ENCODE results near the gene HSF5. TPM values are rescaled to one million over a fixed set of nuclear protein-coding genes. Genes with fewer than 3 reads are reported as not detected.

HSF5 gene, protein sequence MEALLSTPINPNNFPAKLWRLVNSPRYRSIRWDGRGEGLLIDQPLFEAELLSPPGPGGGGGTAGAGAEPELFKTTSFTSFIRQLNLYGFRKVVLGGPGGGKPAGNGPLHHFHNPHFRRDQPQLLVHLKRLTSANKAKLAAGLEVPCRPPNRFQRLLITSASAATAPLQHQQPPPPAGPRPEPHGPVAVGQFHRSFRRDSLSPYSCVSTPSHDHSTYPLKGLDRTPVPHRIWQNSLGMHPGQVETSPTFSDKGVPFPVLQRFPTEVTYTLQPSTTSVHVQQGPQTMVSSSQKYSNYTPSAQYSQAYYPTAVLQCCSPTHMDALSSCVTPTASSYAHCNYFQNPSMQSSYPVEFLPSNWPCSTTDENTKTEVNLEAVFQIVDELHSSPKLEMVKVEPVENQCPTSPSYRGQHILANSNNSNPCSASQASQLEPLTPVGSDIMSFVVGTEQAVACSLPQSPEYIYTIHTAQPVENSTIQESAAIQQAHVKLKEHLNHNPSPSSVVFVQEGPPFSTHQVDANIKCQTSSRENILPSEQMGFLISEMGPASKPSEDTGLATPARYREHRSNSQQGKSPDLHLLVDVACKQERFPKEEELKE
- polyA plus RNA-seq (2013, experiment 1 of 2): 0.01 TPM
- polyA plus RNA-seq (2013, experiment 2 of 2): not detected

- peaks cover 38 to 44% of the 10 kb centered on the region in 2 experiments for H3K36me3 ChIP-seq (ENCODE audit: control insufficient read depth in 1 of 2, insufficient read depth in 2 of 2, low read depth in 1 of 2, low read length in 2 of 2)
- peaks cover 7% of the 10 kb centered on the region for H3K79me1 ChIP-seq (replicated peaks; ENCODE audit: low read length, poor library complexity, severe bottlenecking)
- no peak within 1 kb of the TSS for H3K27ac ChIP-seq (ENCODE audit: low read length, poor library complexity, severe bottlenecking)
- H3K14ac ChIP-seq (ENCODE audit: low read length in 2 of 2): no peak within 1 kb of the TSS
- no peak within 1 kb of the TSS for H3K4me2 ChIP-seq (ENCODE audit: low read length, poor library complexity, severe bottlenecking)
- WGBS: 97% methylated on average over 74 of the region's 98 CpGs
- no peak within 1 kb of the TSS for H3K18ac ChIP-seq (ENCODE audit: low read depth in 1 of 2, low read length in 2 of 2)
- H3K27me3 ChIP-seq (ENCODE audit: control insufficient read depth in 1 of 2, insufficient read depth in 1 of 2, low read length in 2 of 2): no peaks in the 10 kb centered on the region
- H3K23ac ChIP-seq (ENCODE audit: low read length in 2 of 2): no peak within 1 kb of the TSS
- no peak within 1 kb of the TSS for H3K9ac ChIP-seq (ENCODE audit: low read length)
- H3K4me3 ChIP-seq (ENCODE audit: insufficient read depth in 1 of 2, low read depth in 1 of 2, low read length in 2 of 2): no peak within 1 kb of the TSS
- H2BK5ac ChIP-seq (ENCODE audit: low read depth, low read length, poor library complexity, severe bottlenecking): no peak within 1 kb of the TSS
- no peaks in the 10 kb centered on the region for H3K9me3 ChIP-seq (ENCODE audit: control insufficient read depth, low read length)
- no peak within 1 kb of the TSS for H2BK12ac ChIP-seq (ENCODE audit: low read length in 2 of 2)
- no peak for DNase-seq
- no peak within 1 kb of the TSS for H2AFZ ChIP-seq (ENCODE audit: low read depth, low read length)
- no peak within 1 kb of the TSS for H2BK120ac ChIP-seq (ENCODE audit: low read depth, low read length)
- H3K4me1 ChIP-seq (ENCODE audit: control insufficient read depth, insufficient read depth, low read depth, low read length): no peaks in the 10 kb centered on the region
- H2BK15ac ChIP-seq (ENCODE audit: low read depth, poor library complexity, severe bottlenecking): no peak within 1 kb of the TSS
- H4K91ac ChIP-seq (ENCODE audit: low read length): no peak within 1 kb of the TSS
- no peak within 1 kb of the TSS for H4K8ac ChIP-seq (ENCODE audit: low read length)
- H3K4ac ChIP-seq (ENCODE audit: low read depth in 1 of 2, low read length in 2 of 2): no peak within 1 kb of the TSS
- H2AK5ac ChIP-seq (ENCODE audit: low read length, severe bottlenecking): no peak within 1 kb of the TSS
Measured at GRCh38 chr17:58487589-58488427, at the start of gene HSF5. HSF5 (minus strand) TSS chr17:58488408; CDS start chr17:58488274, 134 bp downstream.

DNA sequence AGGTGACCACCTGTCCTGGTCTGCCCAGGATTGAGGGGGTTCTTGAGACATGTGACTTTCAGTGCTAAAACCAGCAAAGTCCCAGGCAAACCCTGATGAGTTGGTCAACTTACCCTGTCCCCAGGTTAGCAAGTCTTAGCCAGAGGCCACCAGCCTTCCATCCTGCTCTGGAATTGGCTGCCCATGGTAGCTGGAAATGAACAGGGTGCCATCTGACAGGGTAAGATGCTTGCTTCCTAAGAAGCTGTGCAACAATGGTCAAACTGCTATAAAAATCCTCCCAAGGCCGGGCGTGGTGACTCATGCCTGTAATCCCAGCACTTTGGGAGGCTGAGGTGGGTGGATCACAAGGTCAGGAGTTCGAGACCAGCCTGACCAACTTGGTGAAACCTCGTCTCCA lies 49.1 kb upstream of the HSF5 start:
- Histone ChIP-seq H3K18ac (ENCODE audit: low read depth in 1 of 2, low read length in 2 of 2) (no peak overlapping the region), H4K8ac (ENCODE audit: low read length) (no peak overlapping the region), H3K36me3 (ENCODE audit: control insufficient read depth in 1 of 2, insufficient read depth in 2 of 2, low read depth in 1 of 2, low read length in 2 of 2) (no peaks in the 10 kb centered on the region), H3K4me1 (ENCODE audit: control insufficient read depth, insufficient read depth, low read depth, low read length) (peaks cover 3% of the 10 kb centered on the region), H3K4me2 (ENCODE audit: low read length, poor library complexity, severe bottlenecking) (no peak overlapping the region), H3K4me3 (ENCODE audit: insufficient read depth in 1 of 2, low read depth in 1 of 2, low read length in 2 of 2) (no peak overlapping the region), H3K9me3 (ENCODE audit: control insufficient read depth, low read length) (no peaks in the 10 kb centered on the region), H2AK5ac (ENCODE audit: low read length, severe bottlenecking) (no peak overlapping the region), H3K14ac (ENCODE audit: low read length in 2 of 2) (no peak overlapping the region), H2BK120ac (ENCODE audit: low read depth, low read length) (no peak overlapping the region), H2BK15ac (ENCODE audit: low read depth, poor library complexity, severe bottlenecking) (no peak overlapping the region), H3K79me1 (replicated peaks; ENCODE audit: low read length, poor library complexity, severe bottlenecking) (no peaks in the 10 kb centered on the region), H3K27ac (ENCODE audit: low read length, poor library complexity, severe bottlenecking) (no peak overlapping the region), H3K9ac (ENCODE audit: low read length) (no peak overlapping the region), H2BK12ac (ENCODE audit: low read length in 2 of 2) (no peak overlapping the region), H2BK5ac (ENCODE audit: low read depth, low read length, poor library complexity, severe bottlenecking) (no peak overlapping the region), H3K4ac (ENCODE audit: low read depth in 1 of 2, low read length in 2 of 2) (no peak overlapping the region), H3K27me3 (ENCODE audit: control insufficient read depth in 1 of 2, insufficient read depth in 1 of 2, low read length in 2 of 2) (peaks cover 70 to 80% of the 10 kb centered on the region in 2 experiments), H2AFZ (ENCODE audit: low read depth, low read length) (no peak overlapping the region), H3K23ac (ENCODE audit: low read length in 2 of 2) (no peak overlapping the region), H4K91ac (ENCODE audit: low read length) (no peak overlapping the region)
- DNase-seq: no peak
- WGBS: 67% methylated on average over 4 of the region's 4 CpGs

DNA sequence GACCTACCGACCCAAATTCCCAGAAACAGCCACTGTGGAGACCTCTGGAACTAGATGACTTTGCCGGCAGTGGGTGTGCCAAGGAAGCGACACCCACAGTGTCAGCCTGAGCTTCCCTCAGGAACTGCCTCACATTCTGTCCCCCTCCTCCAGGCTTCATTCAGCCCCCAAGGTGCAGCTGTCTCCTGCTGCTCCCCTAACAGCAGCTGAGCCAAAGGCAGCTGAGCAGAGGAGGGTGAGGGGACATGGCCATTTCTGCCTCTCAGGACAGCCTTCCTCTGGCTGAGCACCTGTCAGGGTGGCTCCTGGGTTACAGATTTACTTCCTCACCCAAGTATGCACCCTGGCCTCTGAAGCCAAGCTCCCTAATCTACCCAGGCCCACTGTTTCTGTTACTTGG lies 48.3 kb upstream of the HSF5 start:
- H3K4ac ChIP-seq (ENCODE audit: low read depth in 1 of 2, low read length in 2 of 2): no peak overlapping the region
- no peaks in the 10 kb centered on the region for H3K79me1 ChIP-seq (replicated peaks; ENCODE audit: low read length, poor library complexity, severe bottlenecking)
- H3K27me3 ChIP-seq (ENCODE audit: control insufficient read depth in 1 of 2, insufficient read depth in 1 of 2, low read length in 2 of 2): peaks cover 70 to 77% of the 10 kb centered on the region in 2 experiments
- no peak overlapping the region for H4K8ac ChIP-seq (ENCODE audit: low read length)
- no peaks in the 10 kb centered on the region for H3K36me3 ChIP-seq (ENCODE audit: control insufficient read depth in 1 of 2, insufficient read depth in 2 of 2, low read depth in 1 of 2, low read length in 2 of 2)
- H2BK5ac ChIP-seq (ENCODE audit: low read depth, low read length, poor library complexity, severe bottlenecking): no peak overlapping the region
- H3K14ac ChIP-seq (ENCODE audit: low read length in 2 of 2): peak overlapping the region in 1 of 2 experiments; percentile 13
- no peak overlapping the region for H2BK15ac ChIP-seq (ENCODE audit: low read depth, poor library complexity, severe bottlenecking)
- 85% methylated on average over 3 of the region's 3 CpGs for WGBS
- DNase-seq: no peak
- H2BK12ac ChIP-seq (ENCODE audit: low read length in 2 of 2): peak overlapping the region in 1 of 2 experiments; percentile 25
- no peak overlapping the region for H3K9ac ChIP-seq (ENCODE audit: low read length)
- H3K9me3 ChIP-seq (ENCODE audit: control insufficient read depth, low read length): no peaks in the 10 kb centered on the region
- no peak overlapping the region for H3K23ac ChIP-seq (ENCODE audit: low read length in 2 of 2)
- H2AK5ac ChIP-seq (ENCODE audit: low read length, severe bottlenecking): no peak overlapping the region
- peaks cover 7% of the 10 kb centered on the region for H3K4me1 ChIP-seq (ENCODE audit: control insufficient read depth, insufficient read depth, low read depth, low read length)
- H4K91ac ChIP-seq (ENCODE audit: low read length): no peak overlapping the region
- H3K4me2 ChIP-seq (ENCODE audit: low read length, poor library complexity, severe bottlenecking): no peak overlapping the region
- no peak overlapping the region for H3K27ac ChIP-seq (ENCODE audit: low read length, poor library complexity, severe bottlenecking)
- no peak overlapping the region for H3K4me3 ChIP-seq (ENCODE audit: insufficient read depth in 1 of 2, low read depth in 1 of 2, low read length in 2 of 2)
- H2BK120ac ChIP-seq (ENCODE audit: low read depth, low read length): no peak overlapping the region
- H3K18ac ChIP-seq (ENCODE audit: low read depth in 1 of 2, low read length in 2 of 2): no peak overlapping the region
- no peak overlapping the region for H2AFZ ChIP-seq (ENCODE audit: low read depth, low read length)

DNA sequence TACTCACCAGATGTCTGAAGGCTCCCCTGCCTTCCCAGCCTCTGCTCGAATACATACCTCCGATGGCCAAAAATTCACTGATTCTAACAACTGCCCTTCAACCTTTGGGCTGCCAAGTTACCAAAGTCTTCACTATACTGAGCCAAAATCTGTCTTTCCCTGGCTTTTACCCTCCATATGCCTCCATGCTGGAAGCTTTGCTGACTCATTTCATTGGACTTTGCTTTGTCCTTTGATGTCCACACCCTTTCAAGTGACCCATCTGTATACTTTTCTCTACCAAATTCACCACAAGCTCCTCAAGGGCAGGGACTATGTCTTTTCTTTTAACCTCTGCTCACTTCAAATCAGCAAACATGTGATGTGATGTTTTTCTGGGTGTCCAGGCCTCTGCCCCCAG lies 47.2 kb upstream of the HSF5 start:
- peak overlapping the region in 1 of 2 experiments; percentile 11 for H3K18ac ChIP-seq (ENCODE audit: low read depth in 1 of 2, low read length in 2 of 2)
- no peak overlapping the region for H3K14ac ChIP-seq (ENCODE audit: low read length in 2 of 2)
- H2AFZ ChIP-seq (ENCODE audit: low read depth, low read length): no peak overlapping the region
- DNase-seq: peak; percentile 27
- no peak overlapping the region for H3K9ac ChIP-seq (ENCODE audit: low read length)
- H3K4me2 ChIP-seq (ENCODE audit: low read length, poor library complexity, severe bottlenecking): no peak overlapping the region
- H3K4me3 ChIP-seq (ENCODE audit: insufficient read depth in 1 of 2, low read depth in 1 of 2, low read length in 2 of 2): no peak overlapping the region
- H2BK15ac ChIP-seq (ENCODE audit: low read depth, poor library complexity, severe bottlenecking): no peak overlapping the region
- H3K27ac ChIP-seq (ENCODE audit: low read length, poor library complexity, severe bottlenecking): no peak overlapping the region
- H3K23ac ChIP-seq (ENCODE audit: low read length in 2 of 2): no peak overlapping the region
- no peak overlapping the region for H4K91ac ChIP-seq (ENCODE audit: low read length)
- H2BK12ac ChIP-seq (ENCODE audit: low read length in 2 of 2): no peak overlapping the region
- no peaks in the 10 kb centered on the region for H3K36me3 ChIP-seq (ENCODE audit: control insufficient read depth in 1 of 2, insufficient read depth in 2 of 2, low read depth in 1 of 2, low read length in 2 of 2)
- peaks cover 10% of the 10 kb centered on the region for H3K4me1 ChIP-seq (ENCODE audit: control insufficient read depth, insufficient read depth, low read depth, low read length)
- H2BK120ac ChIP-seq (ENCODE audit: low read depth, low read length): no peak overlapping the region
- no peaks in the 10 kb centered on the region for H3K79me1 ChIP-seq (replicated peaks; ENCODE audit: low read length, poor library complexity, severe bottlenecking)
- WGBS: 94% methylated on average over 2 of the region's 2 CpGs
- peak overlapping the region in 1 of 2 experiments; percentile 18 for H3K4ac ChIP-seq (ENCODE audit: low read depth in 1 of 2, low read length in 2 of 2)
- no peaks in the 10 kb centered on the region for H3K9me3 ChIP-seq (ENCODE audit: control insufficient read depth, low read length)
- no peak overlapping the region for H2BK5ac ChIP-seq (ENCODE audit: low read depth, low read length, poor library complexity, severe bottlenecking)
- H2AK5ac ChIP-seq (ENCODE audit: low read length, severe bottlenecking): no peak overlapping the region
- H4K8ac ChIP-seq (ENCODE audit: low read length): no peak overlapping the region
- peaks cover 73 to 83% of the 10 kb centered on the region in 2 experiments for H3K27me3 ChIP-seq (ENCODE audit: control insufficient read depth in 1 of 2, insufficient read depth in 1 of 2, low read length in 2 of 2)
